PFSK-1 (cell line): Measurements from ENCODE around the gene TSPYL6.

Experiments used
- FOXP2 ChIP-seq: optimal IDR thresholded peaks from 2 replicates; pipeline ENCODE3; 2011; ENCODE audit warnings: borderline replicate concordance, control low read depth, inconsistent platforms; ENCODE audit not compliant: insufficient read depth; ENCODE audit errors: extremely low read length, extremely low read depth
- POLR2AphosphoS5 ChIP-seq: IDR thresholded peaks from 2 replicates; pipeline ENCODE4 v1.6.1; 2012; ENCODE audit warnings: low read depth, mild to moderate bottlenecking, control low read depth, low read length, moderate library complexity
- SIN3A ChIP-seq: IDR thresholded peaks from 2 replicates; pipeline ENCODE4 v1.6.1; 2012; ENCODE audit warnings: mild to moderate bottlenecking, low read length, moderate library complexity, borderline replicate concordance; ENCODE audit not compliant: insufficient read depth
- TAF1 ChIP-seq: IDR thresholded peaks from 2 replicates; pipeline ENCODE4 v1.6.1; 2012; ENCODE audit warnings: low read length, control low read depth, borderline replicate concordance; ENCODE audit not compliant: insufficient read depth
- TF ChIP-seq, protein P1 (sequence below), 2 experiments: IDR thresholded peaks; 2 replicates each; pipeline versions ENCODE4 v1.6.1 to v1.8.0; 2011 to 2012; ENCODE audit warnings: low read depth in 2 of 2, low read length in 2 of 2, control low read depth in 1 of 2, inconsistent platforms in 1 of 2, mild to moderate bottlenecking in 1 of 2, moderate library complexity in 1 of 2; ENCODE audit not compliant: insufficient read depth in 1 of 2

TSPYL6 gene

DNA sequence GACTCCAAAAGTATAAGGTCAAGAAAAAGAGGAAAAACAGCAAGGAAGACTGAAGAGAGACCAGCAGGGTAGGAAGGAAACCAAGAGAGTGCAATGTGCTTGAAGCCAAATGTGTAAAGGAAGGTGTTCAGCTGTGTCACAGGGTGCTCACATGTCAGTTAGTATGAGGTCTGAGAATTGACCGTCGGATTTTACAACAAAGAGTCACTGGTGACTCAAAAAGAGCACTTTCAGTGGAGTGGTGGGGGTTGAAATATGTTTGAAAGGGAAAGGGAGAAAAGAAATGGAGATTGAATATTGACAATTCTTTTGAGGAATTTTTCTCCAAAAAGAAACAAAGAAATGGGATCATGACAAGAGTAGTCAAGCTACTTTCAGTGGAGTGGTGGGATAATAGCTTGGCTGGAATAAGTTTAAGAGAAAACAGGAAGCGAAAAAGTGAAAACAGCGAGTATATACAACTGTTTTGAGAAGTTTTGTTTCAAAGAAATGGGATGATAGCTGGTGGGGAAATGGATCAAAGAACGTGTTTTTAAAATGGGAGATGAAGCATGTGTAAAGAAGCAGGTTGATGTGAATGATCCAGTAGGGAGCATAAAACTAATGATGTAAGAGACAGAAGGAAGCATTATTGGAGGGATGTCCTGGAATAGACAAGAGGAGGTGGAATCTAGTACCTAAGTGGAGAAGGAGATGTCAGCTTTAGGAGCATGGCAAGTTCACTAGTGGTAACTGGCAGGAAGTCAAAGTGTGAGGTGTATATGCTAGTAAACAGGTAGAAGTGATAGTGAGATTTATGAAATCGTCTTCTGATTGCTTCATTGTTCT lies 3.6 kb upstream of the TSPYL6 start:
- TF ChIP-seq, protein P1, sequence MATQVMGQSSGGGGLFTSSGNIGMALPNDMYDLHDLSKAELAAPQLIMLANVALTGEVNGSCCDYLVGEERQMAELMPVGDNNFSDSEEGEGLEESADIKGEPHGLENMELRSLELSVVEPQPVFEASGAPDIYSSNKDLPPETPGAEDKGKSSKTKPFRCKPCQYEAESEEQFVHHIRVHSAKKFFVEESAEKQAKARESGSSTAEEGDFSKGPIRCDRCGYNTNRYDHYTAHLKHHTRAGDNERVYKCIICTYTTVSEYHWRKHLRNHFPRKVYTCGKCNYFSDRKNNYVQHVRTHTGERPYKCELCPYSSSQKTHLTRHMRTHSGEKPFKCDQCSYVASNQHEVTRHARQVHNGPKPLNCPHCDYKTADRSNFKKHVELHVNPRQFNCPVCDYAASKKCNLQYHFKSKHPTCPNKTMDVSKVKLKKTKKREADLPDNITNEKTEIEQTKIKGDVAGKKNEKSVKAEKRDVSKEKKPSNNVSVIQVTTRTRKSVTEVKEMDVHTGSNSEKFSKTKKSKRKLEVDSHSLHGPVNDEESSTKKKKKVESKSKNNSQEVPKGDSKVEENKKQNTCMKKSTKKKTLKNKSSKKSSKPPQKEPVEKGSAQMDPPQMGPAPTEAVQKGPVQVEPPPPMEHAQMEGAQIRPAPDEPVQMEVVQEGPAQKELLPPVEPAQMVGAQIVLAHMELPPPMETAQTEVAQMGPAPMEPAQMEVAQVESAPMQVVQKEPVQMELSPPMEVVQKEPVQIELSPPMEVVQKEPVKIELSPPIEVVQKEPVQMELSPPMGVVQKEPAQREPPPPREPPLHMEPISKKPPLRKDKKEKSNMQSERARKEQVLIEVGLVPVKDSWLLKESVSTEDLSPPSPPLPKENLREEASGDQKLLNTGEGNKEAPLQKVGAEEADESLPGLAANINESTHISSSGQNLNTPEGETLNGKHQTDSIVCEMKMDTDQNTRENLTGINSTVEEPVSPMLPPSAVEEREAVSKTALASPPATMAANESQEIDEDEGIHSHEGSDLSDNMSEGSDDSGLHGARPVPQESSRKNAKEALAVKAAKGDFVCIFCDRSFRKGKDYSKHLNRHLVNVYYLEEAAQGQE (IDR thresholded peaks at IDR 0.05; ENCODE audit: insufficient read depth in 1 of 2, low read depth in 2 of 2, low read length in 2 of 2), result no peak
- TF ChIP-seq SIN3A (no peak), FOXP2 (no peak), POLR2AphosphoS5 (no peak), TAF1 (no peak)

DNA sequence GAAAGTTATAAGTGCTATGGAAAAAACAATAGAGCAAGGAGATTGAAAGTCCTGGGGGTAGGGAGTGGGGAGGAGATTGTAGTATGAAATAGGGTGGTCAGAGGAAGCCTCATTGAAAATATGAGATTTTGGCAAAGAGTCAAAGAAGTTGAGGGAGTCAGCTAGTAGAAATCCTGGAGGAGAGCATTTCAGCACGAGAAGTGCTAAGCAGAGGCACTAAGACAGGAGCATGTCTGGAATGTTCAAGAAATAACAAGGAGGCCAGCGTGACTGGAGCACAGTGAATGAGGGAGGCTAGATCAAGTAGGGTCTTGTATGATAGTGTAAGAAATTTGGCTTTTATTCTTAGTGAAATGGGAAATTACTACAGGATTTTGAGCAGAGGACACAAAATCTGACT lies 2.1 kb upstream of the TSPYL6 start:
- TF ChIP-seq SIN3A (no peak), POLR2AphosphoS5 (no peak), FOXP2 (no peak), TAF1 (no peak)
- TF ChIP-seq, protein P1 (IDR thresholded peaks at IDR 0.05; ENCODE audit: insufficient read depth in 1 of 2, low read depth in 2 of 2, low read length in 2 of 2), result no peak

DNA sequence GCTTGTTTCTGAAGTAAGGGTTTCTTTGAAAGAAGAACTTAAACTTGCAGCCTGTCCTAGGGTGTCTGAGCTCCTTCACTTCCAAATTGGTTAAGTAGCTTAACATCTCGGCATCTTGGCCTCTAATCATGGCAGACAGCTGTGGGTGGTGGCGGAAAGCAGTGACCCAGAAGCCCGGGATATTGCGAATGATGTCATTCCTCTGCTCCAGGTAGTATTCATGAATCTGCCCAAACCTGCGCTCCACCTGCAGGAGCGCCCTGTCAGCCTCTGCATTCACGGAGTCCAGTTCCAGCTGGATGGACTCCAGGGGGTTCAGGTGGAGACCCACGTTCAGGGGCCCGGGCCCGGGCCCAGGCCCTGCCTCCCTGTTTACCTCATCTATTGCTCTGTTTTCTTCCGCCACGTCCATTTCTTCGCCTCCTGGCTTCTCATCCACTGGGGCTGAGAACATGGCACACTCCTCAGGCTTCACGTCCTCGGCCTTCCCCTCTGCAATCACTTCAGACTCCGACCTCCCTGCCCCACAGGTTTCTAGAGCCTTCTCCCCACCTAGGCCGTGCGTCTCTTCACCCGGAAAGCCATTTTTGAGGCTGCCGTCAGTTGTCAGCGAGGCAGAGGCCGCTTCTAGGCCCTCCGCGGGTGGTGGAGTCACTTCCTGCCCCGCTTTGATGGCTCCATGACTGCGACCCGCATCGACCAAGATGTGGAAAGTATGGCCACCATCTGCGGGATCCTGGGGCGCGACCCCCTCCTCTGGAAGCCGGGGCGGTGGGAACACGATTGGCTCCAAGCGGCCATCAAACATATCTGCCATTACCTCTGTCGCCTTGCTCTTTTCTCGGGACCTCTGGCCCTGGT lies 569 bp downstream of the TSPYL6 start:
- TF ChIP-seq, protein P1 (IDR thresholded peaks at IDR 0.05; ENCODE audit: insufficient read depth in 1 of 2, low read depth in 2 of 2, low read length in 2 of 2), result no peak
- no peak for TF ChIP-seq POLR2AphosphoS5
- no peak for TF ChIP-seq TAF1
- no peak for TF ChIP-seq SIN3A
- TF ChIP-seq FOXP2, result no peak

DNA sequence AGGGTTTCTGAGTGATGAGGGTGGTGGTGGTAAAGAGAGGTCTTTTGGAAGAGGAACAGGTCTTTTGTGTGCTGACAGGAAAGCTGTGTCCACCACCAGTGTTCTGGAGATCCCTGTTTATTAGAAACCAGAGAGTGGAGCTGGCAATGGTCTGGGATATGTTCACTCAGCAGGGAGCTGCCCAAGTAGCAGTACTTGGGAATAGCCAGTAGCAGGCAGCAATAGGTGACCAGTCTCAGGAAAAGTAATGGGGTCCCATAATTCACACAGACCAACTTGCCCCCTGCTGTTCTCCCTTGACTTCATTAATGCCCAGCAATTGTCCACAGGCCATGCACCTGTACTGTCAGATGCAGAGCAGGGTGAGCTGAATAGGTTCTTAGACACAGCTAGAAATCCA lies 1.8 kb downstream of the TSPYL6 start:
- no peak for TF ChIP-seq FOXP2

DNA sequence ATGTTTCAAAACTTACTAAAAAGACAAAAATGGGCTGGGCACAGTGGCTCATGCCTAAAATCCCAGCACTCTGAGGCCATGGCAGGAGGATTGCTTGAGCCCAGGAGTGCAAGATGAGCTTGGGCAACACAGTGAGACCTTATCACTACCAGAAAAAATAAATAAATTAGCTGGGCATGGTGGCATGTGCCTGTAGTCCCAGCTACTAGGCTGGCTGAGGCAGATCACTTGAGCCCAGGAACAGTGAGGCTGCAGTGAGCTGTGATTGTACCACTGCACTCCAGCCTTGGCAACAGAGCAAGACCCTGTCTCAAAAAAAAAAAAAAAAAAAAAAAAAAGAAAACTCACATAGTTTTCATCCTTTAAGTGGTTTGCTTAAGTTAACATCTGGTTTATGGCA lies 6.4 kb downstream of the TSPYL6 start:
- TF ChIP-seq TAF1 (no peak), SIN3A (no peak)

DNA sequence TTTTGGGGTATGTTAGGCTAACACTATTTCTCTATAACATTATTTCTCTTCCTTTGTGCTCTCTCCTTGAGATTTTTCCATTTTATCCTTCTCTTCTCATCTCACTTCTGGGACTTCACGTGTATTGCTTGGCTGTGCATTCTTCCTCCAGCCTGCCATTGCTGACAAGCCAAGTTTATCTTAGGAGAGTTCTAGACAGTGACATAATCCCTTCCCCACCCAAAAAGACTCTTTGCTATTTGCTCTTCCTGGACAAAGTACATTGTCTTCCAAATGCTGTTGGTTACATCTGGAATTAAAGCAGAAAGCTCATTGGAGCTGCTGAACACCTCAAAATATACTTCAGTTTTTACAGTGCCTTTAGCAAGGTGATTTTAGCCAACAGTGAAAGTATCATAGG lies 8.9 kb downstream of the TSPYL6 start:
- TF ChIP-seq POLR2AphosphoS5 (no peak), SIN3A (no peak), TAF1 (no peak), FOXP2 (no peak)
- TF ChIP-seq, protein P1 (IDR thresholded peaks at IDR 0.05; ENCODE audit: insufficient read depth in 1 of 2, low read depth in 2 of 2, low read length in 2 of 2), result no peak
